HCT116 (cell line): ENCODE results near the gene LDLRAD4. TPM values are rescaled to one million over a fixed set of nuclear protein-coding genes. Genes with fewer than 3 reads are reported as not detected.

Source experiments
- ATAC-seq: fragments of 200-7000 bp; cut with Tn5 transposase; 2 replicates; pipeline ENCODE4 v1.9.1; 2020; ENCODE audit warnings: mild to moderate bottlenecking, moderate library complexity
- BruUV-seq: library from RNA; stranded (reverse); fragments of 400-500 nt; replicated peaks from 2 replicates; lab custom pipeline; 2021; lab: Mats Ljungman, UMichigan
- CTCF ChIA-PET: fragments of 300-600 bp; sonication (Branson Sonifier 250); formaldehyde crosslinking; loops from one replicate; lab custom pipeline; 2021; ENCODE audit warnings: antibody characterized with exemption; lab: Charles Lee
- POLR2A ChIA-PET: fragments of 300-600, 350-600 bp; sonication (Branson Sonifier 250); formaldehyde crosslinking; loops from one replicate; lab custom pipeline; 2021; ENCODE audit warnings: antibody characterized with exemption; lab: Charles Lee
- RAD21 ChIA-PET, 2 experiments: fragments of 300-600 bp; sonication (Branson Sonifier 250); formaldehyde crosslinking; loops; one replicate each; lab custom pipeline; 2023; ENCODE audit warnings: low total read pairs in 2 of 2; ENCODE audit not compliant: uncharacterized antibody in 2 of 2, unreplicated experiment in 2 of 2, low non-redundant PET in 1 of 2; lab: Charles Lee
- DNase-seq: peaks from one replicate; pipeline ENCODE4 v3.0.0-alpha.2; 2010; ENCODE audit warnings: low read depth, low spot score
- H2AFZ ChIP-seq: fragments of 200-600 bp; shearing (Covaris generic), sonication (generic); 2 replicates; pipeline ENCODE4 v1.6.1; 2017; ENCODE audit warnings: low read depth, mixed run types, mixed read lengths, antibody characterized with exemption, low read length; ENCODE audit not compliant: poor library complexity, severe bottlenecking
- H3K27ac ChIP-seq: 2 replicates; pipeline ENCODE4 v1.5.1; 2012; ENCODE audit warnings: low read depth, low read length
- H3K27me3 ChIP-seq: fragments of 200-600 bp; sonication (generic); 2 replicates; pipeline ENCODE4 v1.6.1; 2016; ENCODE audit warnings: mixed run types, low read length, mixed read lengths; ENCODE audit not compliant: insufficient read depth
- H3K36me3 ChIP-seq, 2 experiments: fragments of 200-500 bp in 1 of 2; fragments of 200-600 bp in 1 of 2; sonication (Bioruptor generic) in 1 of 2; sonication (generic) in 1 of 2; 2 replicates each; pipeline versions ENCODE4 v1.5.1 to v1.6.1; 2014 to 2016; ENCODE audit warnings: low read length in 2 of 2, inconsistent platforms in 1 of 2, mixed read lengths in 1 of 2, mixed run types in 1 of 2; ENCODE audit not compliant: insufficient read depth in 2 of 2, control insufficient read depth in 1 of 2
- H3K4me1 ChIP-seq, 2 experiments: fragments of 200-600 bp in 1 of 2; sonication (generic) in 1 of 2; 2 replicates each; pipeline versions ENCODE4 v1.5.1 to v1.6.1; 2012 to 2017; ENCODE audit warnings: low read length in 2 of 2, inconsistent platforms in 1 of 2, mild to moderate bottlenecking in 1 of 2, mixed read lengths in 1 of 2, mixed run types in 1 of 2, moderate library complexity in 1 of 2; ENCODE audit not compliant: insufficient read depth in 2 of 2, control insufficient read depth in 1 of 2
- H3K4me2 ChIP-seq: fragments of 200-600 bp; sonication (generic); 2 replicates; pipeline ENCODE4 v1.6.1; 2017; ENCODE audit warnings: mixed run types, low read length, mixed read lengths
- H3K4me3 ChIP-seq, 2 experiments: fragments of 200-600 bp in 1 of 2; sonication (generic) in 1 of 2; replicated peaks in 1 of 2; 2 replicates each; pipeline ENCODE4 v1.5.1; 2011 to 2016; ENCODE audit warnings: low read length in 2 of 2, control low read depth in 1 of 2, low read depth in 1 of 2, mild to moderate bottlenecking in 1 of 2, mixed read lengths in 1 of 2, mixed run types in 1 of 2
- H3K79me2 ChIP-seq: fragments of 200-600 bp; sonication (generic); 2 replicates; pipeline ENCODE4 v1.6.1; 2017; ENCODE audit warnings: mild to moderate bottlenecking, mixed run types, low read length, moderate library complexity, mixed read lengths; ENCODE audit not compliant: insufficient read depth
- H3K9ac ChIP-seq: fragments of 200-600 bp; sonication (generic); 2 replicates; pipeline ENCODE4 v1.6.1; 2016; ENCODE audit warnings: low read length, mixed read lengths
- H3K9me2 ChIP-seq: fragments of 200-600 bp; sonication (generic), shearing (Covaris generic); 2 replicates; pipeline ENCODE4 v1.6.1; 2017; ENCODE audit warnings: mixed run types, mild to moderate bottlenecking, moderate library complexity; ENCODE audit not compliant: insufficient read depth
- H3K9me3 ChIP-seq, 2 experiments: fragments of 200-500 bp in 1 of 2; fragments of 200-600 bp in 1 of 2; sonication (Bioruptor generic) in 1 of 2; sonication (generic) in 1 of 2; 2 replicates each; pipeline ENCODE4 v1.6.1; 2014 to 2017; ENCODE audit warnings: low read length in 2 of 2, mixed read lengths in 2 of 2, inconsistent platforms in 1 of 2, low read depth in 1 of 2, mild to moderate bottlenecking in 1 of 2, mixed run types in 1 of 2, moderate library complexity in 1 of 2; ENCODE audit not compliant: control insufficient read depth in 1 of 2, insufficient read depth in 1 of 2
- H4K20me1 ChIP-seq: fragments of 200-600 bp; sonication (generic), shearing (Covaris generic); 2 replicates; pipeline ENCODE4 v1.6.1; 2017; ENCODE audit warnings: mixed run types, mild to moderate bottlenecking, moderate library complexity; ENCODE audit not compliant: insufficient read depth
- CBX3 ChIP-seq: IDR thresholded peaks from 2 replicates; pipeline ENCODE4 v1.6.1; 2012; ENCODE audit warnings: low read depth
- FOSL1 ChIP-seq: IDR thresholded peaks from 2 replicates; pipeline ENCODE4 v1.6.1; 2012; ENCODE audit warnings: low read depth
- JUND ChIP-seq: IDR thresholded peaks from 2 replicates; pipeline ENCODE4 v1.6.1; 2012
- POLR2A ChIP-seq: IDR thresholded peaks from 2 replicates; pipeline ENCODE4 v1.7.0; 2011; ENCODE audit warnings: borderline replicate concordance; ENCODE audit not compliant: insufficient read depth, insufficient read length; ENCODE audit errors: extremely low read depth
- ZFX ChIP-seq: fragments of 450-650 bp; IDR thresholded peaks from 2 replicates; pipeline ENCODE4 v1.6.1; 2017
- ZNF274 ChIP-seq: fragments of 200-500 bp; sonication (Bioruptor generic); IDR thresholded peaks from 2 replicates; pipeline ENCODE4 v1.6.1; 2014; ENCODE audit warnings: mild to moderate bottlenecking, low read depth, low read length, inconsistent platforms
- intact Hi-C: fragments of 100-400 bp; cut with micrococcal nuclease; formaldehyde crosslinking; loops from 2 replicates; pipeline ENCODE4 v1.10.0; 2022
- total RNA-seq: library from RNA; stranded (reverse); gene quantifications from one replicate; pipeline ENCODE4 v1.2.1, GENCODE V29; 2021; ENCODE audit not compliant: unreplicated experiment
- TF ChIP-seq, protein P1 (sequence below), 3 experiments: fragments of 200-600 bp in 1 of 3; sonication (generic) in 1 of 3; IDR thresholded peaks in 2 of 3; conservative IDR thresholded peaks in 1 of 3; 2 replicates each; pipeline ENCODE4 v1.5.1; 2012 to 2017; ENCODE audit warnings: low read depth in 2 of 3, low read length in 2 of 3, antibody characterized with exemption in 1 of 3, borderline replicate concordance in 1 of 3, control low read depth in 1 of 3, mild to moderate bottlenecking in 1 of 3, mixed read lengths in 1 of 3, mixed run types in 1 of 3, moderate library complexity in 1 of 3; ENCODE audit not compliant: insufficient read depth in 1 of 3
- TF ChIP-seq, protein P2 (sequence below): IDR thresholded peaks from 2 replicates; pipeline ENCODE4 v1.6.1; 2012
- TF ChIP-seq, protein P3 (sequence below): IDR thresholded peaks from 2 replicates; pipeline ENCODE4 v1.6.1; 2011; ENCODE audit warnings: mild to moderate bottlenecking, low read length, moderate library complexity; ENCODE audit not compliant: insufficient replicate concordance; ENCODE audit errors: extremely low read depth

Gene LDLRAD4
- total RNA-seq, 1 experiment from 2014 or later = 1.2 TPM

DNA sequence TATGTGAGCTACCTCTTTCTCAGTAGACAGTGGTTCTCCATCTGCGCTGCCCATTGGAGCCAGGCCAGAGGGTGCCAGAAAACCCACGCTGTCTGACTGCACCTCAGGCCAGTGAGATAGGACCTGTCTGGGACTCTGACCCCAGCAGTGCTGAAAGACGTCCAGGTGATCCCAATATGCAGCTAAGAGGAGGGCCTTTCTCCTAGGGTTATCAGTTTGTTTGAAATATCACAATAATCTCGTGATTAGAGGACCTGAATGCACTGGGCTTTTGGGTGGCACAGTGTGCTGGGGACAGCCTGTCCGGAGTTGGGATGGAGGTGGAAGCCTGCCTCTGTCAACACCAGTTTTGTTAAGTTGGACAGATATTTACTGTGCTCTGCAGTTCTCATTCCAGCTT lies 216.3 kb downstream of the LDLRAD4 start:
- H3K79me2 ChIP-seq = no peaks in the 10 kb centered on the region
- H3K9me3 ChIP-seq = no peaks in the 10 kb centered on the region
- ATAC-seq (no peak), DNase-seq (no peak)
- POLR2A ChIA-PET = no interaction called here
- no peaks in the 10 kb centered on the region for H4K20me1 ChIP-seq
- intact Hi-C loops = no loop called here
- H2AFZ ChIP-seq = no peak overlapping the region
- RAD21 ChIA-PET = no interaction called here
- no peaks in the 10 kb centered on the region for H3K36me3 ChIP-seq
- H3K9ac ChIP-seq = no peak overlapping the region
- CTCF ChIA-PET = no interaction called here
- H3K27me3 ChIP-seq = no peaks in the 10 kb centered on the region
- no peaks in the 10 kb centered on the region for H3K4me1 ChIP-seq
- H3K9me2 ChIP-seq = no peaks in the 10 kb centered on the region
- no peak overlapping the region for H3K4me2 ChIP-seq
- BruUV-seq = no TSS peak
- no peak for TF ChIP-seq ZNF274
- TF ChIP-seq, protein P1, sequence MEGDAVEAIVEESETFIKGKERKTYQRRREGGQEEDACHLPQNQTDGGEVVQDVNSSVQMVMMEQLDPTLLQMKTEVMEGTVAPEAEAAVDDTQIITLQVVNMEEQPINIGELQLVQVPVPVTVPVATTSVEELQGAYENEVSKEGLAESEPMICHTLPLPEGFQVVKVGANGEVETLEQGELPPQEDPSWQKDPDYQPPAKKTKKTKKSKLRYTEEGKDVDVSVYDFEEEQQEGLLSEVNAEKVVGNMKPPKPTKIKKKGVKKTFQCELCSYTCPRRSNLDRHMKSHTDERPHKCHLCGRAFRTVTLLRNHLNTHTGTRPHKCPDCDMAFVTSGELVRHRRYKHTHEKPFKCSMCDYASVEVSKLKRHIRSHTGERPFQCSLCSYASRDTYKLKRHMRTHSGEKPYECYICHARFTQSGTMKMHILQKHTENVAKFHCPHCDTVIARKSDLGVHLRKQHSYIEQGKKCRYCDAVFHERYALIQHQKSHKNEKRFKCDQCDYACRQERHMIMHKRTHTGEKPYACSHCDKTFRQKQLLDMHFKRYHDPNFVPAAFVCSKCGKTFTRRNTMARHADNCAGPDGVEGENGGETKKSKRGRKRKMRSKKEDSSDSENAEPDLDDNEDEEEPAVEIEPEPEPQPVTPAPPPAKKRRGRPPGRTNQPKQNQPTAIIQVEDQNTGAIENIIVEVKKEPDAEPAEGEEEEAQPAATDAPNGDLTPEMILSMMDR (IDR thresholded peaks at IDR 0.05 in 2 of 3, conservative IDR thresholded peaks at IDR 0.05 in 1 of 3; ENCODE audit: borderline replicate concordance in 1 of 3, insufficient read depth in 1 of 3, low read depth in 2 of 3, low read length in 2 of 3) = no peak
- H3K27ac ChIP-seq = no peak overlapping the region
- H3K4me3 ChIP-seq = no peak overlapping the region

DNA sequence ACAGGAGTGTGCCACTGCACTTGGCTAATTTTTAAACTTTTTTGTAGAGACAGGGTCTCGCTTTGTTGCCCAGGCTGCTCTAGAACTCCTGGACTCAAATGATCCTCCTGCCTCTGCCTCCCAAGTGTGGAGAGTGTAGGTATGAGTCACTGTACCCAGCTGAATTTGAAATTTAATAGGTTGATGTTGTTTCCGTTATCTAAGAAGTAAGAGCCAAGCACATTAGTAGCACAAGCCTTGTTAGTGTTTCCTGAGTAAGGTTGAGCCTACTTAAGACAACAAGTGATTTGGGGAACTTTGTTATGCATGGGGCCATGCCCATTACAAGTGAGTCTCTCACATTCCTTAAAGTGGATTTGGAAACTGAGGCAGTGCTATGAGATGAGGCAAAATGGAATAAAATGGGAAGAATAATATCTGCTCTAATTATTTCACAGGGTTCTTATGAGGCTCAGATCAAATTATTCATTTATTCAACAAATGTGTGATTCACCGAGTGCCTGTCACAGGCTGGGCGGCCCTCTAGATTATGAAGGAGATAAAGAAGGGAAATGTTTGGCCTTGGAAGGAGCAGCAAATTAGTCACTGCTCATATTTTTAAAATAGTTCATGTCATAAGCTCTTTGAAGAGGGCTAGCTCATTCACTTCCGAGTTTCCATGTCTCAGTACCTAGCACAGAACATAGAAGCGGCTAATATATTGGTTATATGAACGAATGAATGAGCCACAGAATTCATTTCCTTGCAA lies 217.2 kb downstream of the LDLRAD4 start:
- H3K4me3 ChIP-seq = no peak overlapping the region
- no peaks in the 10 kb centered on the region for H4K20me1 ChIP-seq
- H3K9me3 ChIP-seq = no peaks in the 10 kb centered on the region
- POLR2A ChIA-PET = no interaction called here
- ATAC-seq (no peak), DNase-seq (no peak)
- no peaks in the 10 kb centered on the region for H3K79me2 ChIP-seq
- CTCF ChIA-PET = no interaction called here
- H3K9me2 ChIP-seq = no peaks in the 10 kb centered on the region
- no peak overlapping the region for H3K9ac ChIP-seq
- RAD21 ChIA-PET = no interaction called here
- no peaks in the 10 kb centered on the region for H3K36me3 ChIP-seq
- H2AFZ ChIP-seq = no peak overlapping the region
- H3K4me2 ChIP-seq = no peak overlapping the region
- TF ChIP-seq POLR2A = no peak
- no peak for TF ChIP-seq ZFX
- no peak for TF ChIP-seq JUND
- TF ChIP-seq, protein P2, sequence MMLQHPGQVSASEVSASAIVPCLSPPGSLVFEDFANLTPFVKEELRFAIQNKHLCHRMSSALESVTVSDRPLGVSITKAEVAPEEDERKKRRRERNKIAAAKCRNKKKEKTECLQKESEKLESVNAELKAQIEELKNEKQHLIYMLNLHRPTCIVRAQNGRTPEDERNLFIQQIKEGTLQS = no peak
- TF ChIP-seq CBX3 = no peak
- no peak for TF ChIP-seq FOSL1
- TF ChIP-seq, protein P3, sequence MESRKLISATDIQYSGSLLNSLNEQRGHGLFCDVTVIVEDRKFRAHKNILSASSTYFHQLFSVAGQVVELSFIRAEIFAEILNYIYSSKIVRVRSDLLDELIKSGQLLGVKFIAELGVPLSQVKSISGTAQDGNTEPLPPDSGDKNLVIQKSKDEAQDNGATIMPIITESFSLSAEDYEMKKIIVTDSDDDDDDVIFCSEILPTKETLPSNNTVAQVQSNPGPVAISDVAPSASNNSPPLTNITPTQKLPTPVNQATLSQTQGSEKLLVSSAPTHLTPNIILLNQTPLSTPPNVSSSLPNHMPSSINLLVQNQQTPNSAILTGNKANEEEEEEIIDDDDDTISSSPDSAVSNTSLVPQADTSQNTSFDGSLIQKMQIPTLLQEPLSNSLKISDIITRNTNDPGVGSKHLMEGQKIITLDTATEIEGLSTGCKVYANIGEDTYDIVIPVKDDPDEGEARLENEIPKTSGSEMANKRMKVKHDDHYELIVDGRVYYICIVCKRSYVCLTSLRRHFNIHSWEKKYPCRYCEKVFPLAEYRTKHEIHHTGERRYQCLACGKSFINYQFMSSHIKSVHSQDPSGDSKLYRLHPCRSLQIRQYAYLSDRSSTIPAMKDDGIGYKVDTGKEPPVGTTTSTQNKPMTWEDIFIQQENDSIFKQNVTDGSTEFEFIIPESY = no peak
- BruUV-seq = no TSS peak
- intact Hi-C loops = no loop called here
- H3K27me3 ChIP-seq = no peaks in the 10 kb centered on the region
- H3K4me1 ChIP-seq = no peaks in the 10 kb centered on the region
- no peak overlapping the region for H3K27ac ChIP-seq
